Stimulated activated CD4-positive, alpha-beta T cell treated with anti-CD3 and anti-CD28 coated beads, Interleukin-12 subunit alpha, Interleukin-12 subunit beta, amount 100 ng/mL, for 48 hours (primary cell): Measurements from ENCODE around the gene RBP4.

ENCODE experiments used
- DNase-seq, 3 donors: peaks; one replicate each; pipeline ENCODE4 v3.0.0-alpha.2; 2020; ENCODE audit warnings: low read depth in 2 of 3, low spot score in 1 of 3

RBP4 gene

DNA sequence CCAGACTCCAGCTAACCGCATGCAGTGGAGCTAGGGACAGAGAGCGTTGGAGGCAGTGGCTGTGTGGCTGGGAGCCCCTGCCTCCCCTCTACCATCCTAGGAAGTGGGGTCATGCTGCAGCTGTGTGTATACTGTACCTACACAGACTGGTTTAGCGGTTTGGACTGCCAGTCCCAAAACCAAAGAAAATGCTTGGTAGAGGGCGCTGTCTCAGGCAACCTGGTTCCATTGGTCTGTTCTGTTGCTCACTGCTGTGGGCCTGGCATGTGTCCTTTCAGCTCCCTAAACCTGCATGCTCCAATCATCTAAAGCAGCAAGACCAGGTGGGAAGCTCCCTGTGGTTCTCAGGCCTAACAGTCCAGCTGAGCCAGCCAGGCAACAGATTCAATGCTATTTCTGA is 4.5 kb downstream of the RBP4 start:
- no peak for DNase-seq

DNA sequence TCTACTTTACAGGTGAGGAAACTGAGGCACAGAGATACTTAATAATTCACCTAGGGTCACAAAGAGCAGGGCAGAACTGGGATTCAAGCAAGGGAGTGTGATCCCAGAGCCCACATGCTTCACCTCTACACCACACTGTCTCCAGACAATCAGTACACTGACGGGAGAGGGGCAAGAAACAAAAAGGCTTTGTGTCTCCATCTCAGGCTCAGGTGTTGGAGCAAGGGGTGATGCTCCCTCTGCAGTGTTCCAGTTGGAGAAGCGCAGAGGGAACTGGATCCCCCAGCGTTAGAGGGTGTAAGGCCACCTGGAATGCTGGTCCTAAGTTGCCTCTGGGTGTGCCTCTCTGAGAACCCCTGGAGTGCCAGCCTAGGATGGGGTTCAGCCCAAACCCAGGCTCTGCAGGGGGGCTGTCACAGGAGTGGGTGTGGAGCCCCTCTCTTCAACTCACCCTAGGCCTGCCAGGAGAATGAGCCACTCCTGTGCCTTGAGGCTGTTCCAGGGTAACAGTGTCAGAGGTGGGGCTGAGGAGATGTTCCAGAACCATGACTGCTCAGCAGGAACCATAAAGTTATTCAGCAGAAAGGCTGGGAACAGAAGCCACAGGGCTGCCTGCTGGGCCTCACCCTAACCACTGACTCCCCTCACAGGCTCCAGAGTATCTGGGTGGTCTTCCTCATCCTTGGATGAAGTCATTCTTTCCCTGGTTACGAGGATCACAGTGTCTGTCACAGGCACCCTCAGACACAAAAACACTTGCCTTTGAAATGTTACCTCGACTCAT is 5.5 kb downstream of the RBP4 start:
- DNase-seq, result no peak

GRCh38 chr10:93594518-93594917 is 6.5 kb downstream of the RBP4 start:
- DNase-seq, result no peak

GRCh38 chr10:93593749-93594148 is 7.3 kb downstream of the RBP4 start:
- DNase-seq, result no peak

DNA sequence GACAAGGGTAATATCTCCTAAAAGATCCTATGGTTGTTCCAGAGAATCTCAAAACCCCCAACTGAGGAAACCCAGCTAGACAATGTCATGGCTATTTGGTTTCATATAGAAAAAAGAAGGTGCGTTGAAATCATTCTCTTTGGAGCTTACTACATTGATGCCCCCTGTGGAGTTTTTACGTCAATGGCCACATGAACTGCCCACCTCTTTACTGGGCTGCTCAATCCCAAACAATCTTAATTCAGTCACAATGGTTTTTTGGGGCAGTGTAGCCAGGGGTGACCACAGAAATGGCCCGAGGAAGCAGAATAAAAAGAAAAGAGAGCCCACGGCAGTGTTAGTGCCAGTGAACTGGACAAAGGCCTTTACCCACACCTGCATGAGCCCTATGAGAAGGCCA is 7.8 kb downstream of the RBP4 start:
- DNase-seq, result no peak

GRCh38 chr10:93591065-93591808 is 9.8 kb downstream of the RBP4 start:
- DNase-seq, result no peak

DNA sequence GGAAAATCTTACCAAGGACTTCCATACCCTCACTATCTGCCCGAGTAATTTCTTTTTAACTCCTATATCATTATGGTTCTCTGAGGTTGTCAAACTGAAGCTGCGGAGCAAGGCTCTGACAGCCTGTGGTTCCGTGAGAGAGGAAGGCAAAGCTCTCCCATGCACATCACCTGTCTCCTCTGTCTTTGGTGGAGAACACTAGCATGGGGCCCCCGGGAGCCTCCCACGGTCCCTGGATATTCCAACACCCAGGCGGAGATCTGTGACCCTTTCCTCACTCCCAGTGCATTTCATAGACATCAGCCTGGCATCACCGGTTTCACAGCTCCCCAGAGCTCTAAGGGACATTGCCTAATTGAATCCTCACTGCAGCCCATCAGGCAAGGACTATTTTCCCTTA is 10.4 kb downstream of the RBP4 start:
- no peak for DNase-seq

- no peak for DNase-seq
Measured at GRCh38 chr10:93589648-93590562, 11.1 kb downstream of the RBP4 start.

DNA sequence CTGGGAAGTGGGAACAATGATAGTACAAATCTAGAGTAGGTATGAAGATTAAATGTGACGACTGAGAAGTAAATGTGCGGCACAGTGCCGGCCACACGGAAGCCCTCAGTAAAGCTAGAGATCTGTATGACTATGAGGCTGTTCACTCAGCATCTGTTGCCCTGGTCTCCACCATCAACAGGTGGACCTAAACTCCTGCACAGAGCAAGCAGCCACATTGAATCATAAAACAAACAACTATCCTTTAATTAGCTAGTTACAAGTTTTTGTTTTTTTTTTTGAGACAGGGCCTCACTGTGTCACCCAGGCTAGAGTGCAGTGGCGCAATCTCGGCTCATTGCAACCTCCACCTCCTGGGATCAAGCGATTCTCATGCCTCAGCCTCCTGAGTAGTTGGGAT is 16.6 kb downstream of the RBP4 start:
- no peak for DNase-seq

DNA sequence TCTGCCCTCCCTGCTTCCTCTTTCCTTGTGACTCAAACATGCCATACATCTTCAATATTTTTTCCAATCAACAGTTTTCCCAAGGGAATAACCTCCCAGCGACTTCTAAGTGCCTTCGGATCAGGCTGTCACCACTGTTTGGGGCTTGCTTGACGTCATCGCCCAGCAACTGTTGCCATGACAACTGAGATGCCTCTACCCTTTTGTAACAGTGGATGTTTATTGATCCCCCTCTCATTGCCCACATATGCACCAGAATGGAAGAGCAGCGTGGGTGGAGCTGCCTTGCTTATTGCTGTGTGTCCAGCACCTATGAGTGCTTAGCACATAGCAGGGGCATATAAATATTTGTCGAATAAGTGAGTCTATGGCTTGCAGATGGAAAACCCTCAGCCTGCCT is 20.2 kb downstream of the RBP4 start:
- DNase-seq, result no peak

GRCh38 chr10:93579985-93580711 is 20.9 kb downstream of the RBP4 start:
- no peak for DNase-seq

DNA sequence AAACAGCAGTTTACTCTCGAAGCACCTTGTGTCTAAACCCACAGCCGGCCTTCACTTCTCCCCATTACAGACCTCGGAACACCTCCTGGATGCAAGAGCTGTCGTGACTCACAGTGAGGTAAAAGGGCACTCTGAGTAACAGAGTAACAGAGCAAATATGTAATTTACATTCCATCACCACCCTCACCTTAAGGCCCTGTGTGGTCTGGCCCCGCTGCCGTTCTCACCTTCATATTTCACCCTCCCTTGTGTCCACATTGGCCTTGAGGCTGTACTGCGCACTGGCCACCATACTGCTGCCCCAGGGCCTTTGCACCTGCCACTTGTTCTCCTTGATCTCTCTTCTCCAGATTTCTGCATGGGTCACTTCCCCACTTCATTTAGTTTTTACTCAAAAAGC is 21.9 kb downstream of the RBP4 start:
- DNase-seq, result no peak

- DNase-seq, result no peak
Measured at GRCh38 chr10:93577565-93577964, 23.5 kb downstream of the RBP4 start.

GRCh38 chr10:93576888-93577287 is 24.1 kb downstream of the RBP4 start:
- DNase-seq, result no peak

DNA sequence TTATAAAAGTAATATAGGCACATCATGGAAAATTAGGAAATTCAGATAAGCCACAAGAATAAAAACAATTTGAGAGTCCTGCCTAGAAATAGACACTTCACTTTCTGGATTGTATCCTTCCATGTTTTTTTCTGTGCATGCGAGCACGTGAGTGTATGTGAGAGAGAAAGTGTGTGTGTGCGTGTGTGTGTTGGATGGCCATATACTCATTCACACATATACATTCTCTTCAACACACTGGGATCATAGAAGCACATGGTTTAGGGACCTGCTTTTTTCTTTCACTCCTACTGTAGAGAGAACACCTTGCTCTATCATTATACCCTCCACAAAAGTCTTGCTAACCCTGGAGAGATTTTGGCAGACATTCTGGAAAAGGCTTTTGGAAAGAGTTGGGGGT is 27.1 kb downstream of the RBP4 start:
- DNase-seq, result no peak

DNA sequence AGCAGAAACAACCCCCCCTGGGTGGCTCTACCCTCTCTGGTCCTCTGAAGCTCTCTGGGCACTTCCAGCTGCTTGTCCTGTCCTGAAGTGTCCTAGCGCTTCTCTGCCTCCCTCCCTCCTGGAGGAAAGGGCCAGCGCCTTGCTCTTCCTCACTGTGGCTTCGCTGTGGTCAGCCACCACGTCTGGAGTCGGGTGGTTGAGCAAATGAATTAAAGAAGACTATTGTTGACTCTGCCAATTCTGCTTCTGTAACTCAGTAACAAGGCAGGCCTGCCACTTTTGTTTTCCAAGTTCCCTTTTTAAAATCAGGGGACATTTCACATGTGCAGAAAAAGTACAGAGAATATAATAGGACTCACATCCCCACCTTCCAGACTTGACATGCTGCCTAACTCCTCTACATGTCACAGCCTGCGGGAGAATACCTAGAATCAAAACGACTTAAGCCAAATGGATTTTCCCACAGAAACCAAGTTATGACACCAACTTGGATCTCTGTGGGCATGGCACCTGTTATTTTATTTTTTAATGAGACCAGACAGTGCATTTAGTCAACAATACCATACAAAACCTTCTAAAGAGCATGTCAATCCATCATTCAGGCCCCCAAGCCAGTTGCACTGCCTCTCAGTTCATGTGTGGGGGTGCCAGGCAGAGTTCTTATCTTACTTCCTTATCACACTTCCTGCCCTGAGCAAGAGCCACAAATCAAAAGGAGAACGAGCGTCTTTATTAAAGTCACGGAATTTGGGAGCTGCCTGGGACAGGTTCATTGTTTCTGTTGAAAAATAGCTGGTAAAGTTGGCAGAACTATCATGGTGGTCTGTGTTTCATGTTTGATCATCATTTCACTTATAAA is 27.8 kb downstream of the RBP4 start:
- no peak for DNase-seq

- no peak for DNase-seq
Measured at GRCh38 chr10:93572606-93573005, 28.4 kb downstream of the RBP4 start.

DNA sequence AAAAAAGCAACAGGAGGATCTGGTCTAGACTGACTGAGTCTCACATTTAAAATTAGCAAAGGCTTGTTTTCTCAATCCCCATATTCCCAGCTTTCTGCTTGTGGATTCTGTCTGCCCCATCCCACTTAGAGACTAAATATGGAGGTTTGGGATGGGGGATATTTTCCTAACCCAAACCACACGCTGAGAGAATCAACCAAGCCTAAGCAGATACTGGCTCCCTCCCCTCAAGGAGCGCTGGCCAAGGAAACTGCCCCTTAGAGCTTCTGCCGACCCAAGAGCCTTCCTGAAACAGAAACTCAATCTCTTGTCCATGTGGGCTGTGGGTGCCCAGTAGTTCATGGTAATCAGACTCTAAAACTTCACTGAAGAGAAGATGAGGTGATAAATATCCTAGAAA is 30.7 kb downstream of the RBP4 start:
- DNase-seq, result no peak

DNA sequence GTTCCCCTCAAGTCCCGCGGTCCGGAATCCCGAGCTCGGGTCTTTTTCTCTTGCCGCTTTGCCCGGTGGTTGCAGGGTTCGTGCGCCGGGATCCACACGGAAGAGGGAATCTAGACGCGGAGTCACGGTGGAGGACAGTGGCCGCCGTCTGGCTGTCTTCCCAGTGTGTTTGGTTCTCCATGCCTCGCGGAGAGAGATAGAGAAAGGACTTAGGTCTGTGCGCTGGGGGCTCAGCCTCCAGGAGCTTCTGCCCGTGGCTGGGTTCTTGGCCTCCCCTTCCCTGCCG is 33.0 kb downstream of the RBP4 start:
- no peak for DNase-seq
